Sciatic nerve (tissue), 2 donors: ENCODE results near the gene KMT5C. TPM values are rescaled to one million over a fixed set of nuclear protein-coding genes. Genes with fewer than 3 reads are reported as not detected.
A peak's percentile ranks its signal among the peaks of the same experiment; 100 is the strongest.

Experiments
- ATAC-seq: fragments of 200-7000 bp; cut with Tn5 transposase; one replicate; pipeline ENCODE4 v1.9.1; 2020; ENCODE audit warnings: mild to moderate bottlenecking, moderate library complexity
- DNase-seq: peaks from one replicate; pipeline ENCODE4 v3.0.0-alpha.2; 2020; ENCODE audit warnings: low spot score
- intact Hi-C: fragments of 100-400 bp; cut with DNase I; formaldehyde crosslinking; loops from one replicate; pipeline ENCODE4 v1.14.2; 2022
- total RNA-seq: library from RNA; stranded (reverse); fragmentation: NEBNext Ultra II Directional; extraction: Animal tissue kit (Norgen Biotek cat#: 25700); gene quantifications from one replicate; pipeline ENCODE4 v1.2.1, GENCODE V29; 2021
- donor health status: DM: no; HTN: no; CAD: no.
- donor health status: DM: no; HTN: no; CAD: no.

KMT5C gene
- total RNA-seq, 1 donor from 2014 or later, result 18.1 TPM

DNA sequence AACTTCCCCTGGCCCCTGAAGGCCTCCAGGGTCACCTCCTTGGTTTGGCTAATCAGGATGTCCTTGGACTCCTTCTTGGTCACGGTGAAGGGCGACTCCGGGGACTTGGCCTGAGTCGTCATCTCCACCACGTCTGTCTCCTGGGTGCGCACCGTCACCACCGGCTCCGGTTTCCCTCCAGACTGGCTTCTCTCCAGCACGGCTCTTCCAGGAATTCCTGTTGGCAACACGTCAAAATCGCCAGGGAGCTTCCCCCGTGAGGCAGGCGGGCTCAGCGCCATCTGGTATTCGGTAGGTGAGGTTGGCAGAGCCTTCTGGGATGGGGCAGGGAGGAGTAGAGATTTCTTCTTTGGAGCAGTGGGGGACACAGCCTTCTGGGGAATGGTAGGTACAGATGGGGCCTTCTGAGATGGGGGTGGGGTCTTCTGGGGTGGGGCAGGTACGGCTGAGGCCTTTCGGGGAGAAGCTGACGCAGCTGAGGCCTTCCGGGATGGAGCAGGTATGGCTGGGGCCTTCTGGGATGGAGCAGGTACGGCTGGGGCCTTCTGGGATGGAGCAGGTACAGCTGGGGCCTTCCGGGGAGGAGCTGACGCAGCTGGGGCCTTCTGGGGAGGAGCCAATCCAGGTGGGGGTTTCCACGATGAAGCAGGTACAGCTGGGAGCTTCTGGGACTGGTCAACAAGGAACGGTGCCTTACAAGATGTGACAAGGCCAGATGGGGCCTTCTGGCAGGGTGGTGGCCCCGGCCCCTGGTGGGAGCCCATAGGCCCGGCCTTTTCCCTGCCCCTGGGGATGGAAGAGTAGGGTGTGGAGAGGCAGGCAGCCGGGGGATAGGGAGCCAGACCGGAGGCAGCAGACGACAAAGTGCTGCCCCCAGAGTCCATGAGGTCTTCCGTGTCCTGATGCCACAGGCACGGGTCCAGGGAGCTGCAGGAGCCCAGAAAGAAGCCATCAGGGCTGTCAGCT lies 19.6 kb downstream of the KMT5C start:
- DNase-seq (no peak), ATAC-seq (no peak)
- intact Hi-C loops, result no loop called here

DNA sequence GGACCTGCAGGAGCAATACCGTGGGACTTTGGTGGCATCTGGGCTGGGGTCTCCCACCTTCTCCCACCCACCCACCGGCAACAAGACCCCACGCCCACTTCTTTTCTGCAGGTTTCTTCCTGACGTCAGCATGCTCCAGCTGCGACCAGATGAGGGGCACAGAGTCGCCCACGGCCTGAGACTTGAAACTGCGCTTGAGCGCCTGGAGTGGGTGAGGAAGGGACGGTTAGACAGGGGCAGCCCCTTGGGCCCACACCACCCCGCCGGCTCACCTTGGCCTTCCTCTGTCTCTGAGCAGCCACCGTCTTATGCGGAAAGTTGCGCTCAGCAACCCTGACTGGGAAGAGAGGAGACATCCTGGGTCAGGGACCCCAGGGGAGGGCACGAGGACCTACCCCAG lies 21.2 kb downstream of the KMT5C start:
- intact Hi-C loops, result no loop called here
- ATAC-seq (no peak), DNase-seq (no peak)

DNA sequence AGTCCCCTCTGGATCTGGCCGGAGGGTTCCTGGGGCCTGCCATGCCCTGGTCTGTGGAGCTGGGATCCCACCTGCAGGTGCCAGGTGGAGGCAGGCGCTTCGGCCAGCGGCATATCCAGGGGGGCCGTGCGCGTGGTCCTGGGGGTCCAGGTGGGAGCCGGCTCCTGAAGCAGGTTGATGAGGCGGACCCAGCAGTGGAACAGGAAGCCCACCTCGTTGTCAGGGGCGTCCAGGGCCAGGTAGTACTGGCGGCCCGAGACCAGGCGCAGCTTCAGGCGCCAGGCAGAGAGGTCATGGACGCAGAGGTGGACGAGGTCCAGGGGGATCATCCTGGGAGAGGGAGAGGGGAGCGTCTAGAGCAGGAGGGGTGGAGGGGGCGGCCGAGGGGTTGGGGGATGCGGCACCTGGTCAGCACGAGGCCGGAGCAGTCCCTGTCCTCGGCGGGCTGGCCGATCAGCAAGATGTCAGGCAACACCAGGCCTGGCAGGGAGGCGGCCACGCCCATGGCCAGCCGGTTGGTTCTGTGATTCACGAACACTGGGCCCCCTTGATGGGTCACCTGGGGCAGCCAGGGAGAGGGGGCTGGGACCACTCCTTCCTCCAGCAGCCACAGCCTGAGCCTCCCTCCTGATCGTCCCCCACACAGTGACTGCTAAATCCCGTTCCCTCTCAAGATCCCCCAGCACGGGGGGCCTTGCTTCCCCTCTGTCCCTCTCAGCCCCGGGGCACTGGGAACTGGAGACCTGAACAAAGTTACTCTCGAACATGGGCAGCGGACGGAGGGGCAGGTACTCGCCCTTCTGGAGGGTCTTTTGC lies 22.7 kb downstream of the KMT5C start:
- ATAC-seq, result no peak
- DNase-seq, result no peak
- intact Hi-C loops, result no loop called here

DNA sequence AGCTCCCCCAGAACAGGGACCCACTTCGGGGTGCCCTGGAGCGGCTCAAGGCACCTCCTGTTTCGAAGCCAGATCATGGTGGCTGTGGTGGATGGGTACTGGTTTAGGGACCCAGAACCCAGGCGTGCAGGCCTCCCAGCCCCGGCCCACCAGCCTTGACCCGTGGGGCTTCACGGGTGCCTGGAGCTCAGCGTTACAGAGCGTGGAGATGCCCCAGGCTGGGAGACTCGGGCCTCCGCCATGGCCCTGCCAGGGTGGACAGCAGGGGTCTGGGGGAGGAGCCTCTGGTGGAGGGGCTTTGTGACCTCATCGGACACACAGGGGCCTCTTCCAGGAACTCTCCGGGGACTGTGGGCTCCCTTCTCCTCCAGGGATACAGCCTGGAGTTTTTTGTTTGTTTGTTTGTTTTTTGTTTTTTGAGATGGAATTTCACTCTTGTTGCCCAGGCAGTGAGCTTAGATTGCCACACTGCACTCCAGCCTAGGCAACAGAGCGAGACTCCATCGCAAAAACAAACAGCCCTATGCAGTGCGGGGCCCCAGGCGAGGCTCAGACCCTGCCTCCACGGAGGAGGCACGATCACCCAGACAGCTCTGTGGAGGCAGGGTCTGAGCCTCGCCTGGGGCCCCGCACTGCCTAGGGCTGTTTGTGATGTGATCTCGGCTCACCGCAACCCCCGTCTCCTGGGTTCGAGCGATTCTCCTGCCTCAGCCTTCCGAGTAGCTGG lies 23.5 kb downstream of the KMT5C start, which contains the start of gene GARIN5B:
TSS of gene GARIN5B (minus strand) at position 271 of the 727 bp plus-strand sequence. CDS start at position 77, 194 bp downstream.
- intact Hi-C loops, result no loop called here
- DNase-seq (no peak), ATAC-seq (no peak)

DNA sequence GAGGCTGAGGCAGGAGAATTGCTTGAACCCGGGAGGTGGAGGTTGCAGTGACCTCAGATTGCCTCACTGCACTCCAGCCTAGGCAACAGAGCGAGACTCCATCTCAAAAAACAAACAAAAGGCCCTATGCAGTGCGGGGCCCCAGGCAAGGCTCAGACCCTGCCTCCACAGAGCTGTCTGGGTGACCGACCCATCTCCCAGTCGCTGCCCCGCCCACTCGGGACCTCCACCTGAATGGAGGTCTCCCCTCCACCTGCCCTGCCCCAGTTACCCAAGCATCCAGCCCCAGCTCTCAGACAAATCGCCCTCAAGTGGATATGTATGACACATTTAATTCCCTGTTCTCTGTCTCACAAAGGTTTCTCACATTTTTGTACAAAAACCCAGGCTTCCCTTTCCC lies 25.6 kb downstream of the KMT5C start:
- ATAC-seq (no peak), DNase-seq (no peak)
- intact Hi-C loops, result no loop called here

DNA sequence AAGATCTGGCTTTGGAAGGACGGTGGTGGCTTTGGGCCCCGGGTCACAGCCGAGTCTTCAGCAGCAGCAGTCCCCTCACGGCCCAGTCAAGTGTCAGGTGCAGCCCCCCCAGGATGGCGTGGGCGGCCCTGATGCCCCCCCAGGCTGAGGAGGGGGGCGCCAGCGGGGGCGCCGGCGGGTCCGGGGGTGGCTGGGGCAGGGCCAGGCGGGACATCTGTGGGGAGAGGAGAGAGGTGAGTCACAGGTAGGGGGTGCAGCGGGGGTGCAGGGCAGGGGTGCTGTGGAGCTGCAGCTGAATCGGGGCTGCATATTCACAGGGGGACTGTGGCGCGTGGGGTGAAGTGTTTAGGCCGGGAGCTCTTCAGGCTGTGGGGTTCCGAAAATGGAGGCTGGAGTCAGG lies 26.3 kb downstream of the KMT5C start:
- no peak for ATAC-seq
- DNase-seq, result no peak
- intact Hi-C loops, result no loop called here

DNA sequence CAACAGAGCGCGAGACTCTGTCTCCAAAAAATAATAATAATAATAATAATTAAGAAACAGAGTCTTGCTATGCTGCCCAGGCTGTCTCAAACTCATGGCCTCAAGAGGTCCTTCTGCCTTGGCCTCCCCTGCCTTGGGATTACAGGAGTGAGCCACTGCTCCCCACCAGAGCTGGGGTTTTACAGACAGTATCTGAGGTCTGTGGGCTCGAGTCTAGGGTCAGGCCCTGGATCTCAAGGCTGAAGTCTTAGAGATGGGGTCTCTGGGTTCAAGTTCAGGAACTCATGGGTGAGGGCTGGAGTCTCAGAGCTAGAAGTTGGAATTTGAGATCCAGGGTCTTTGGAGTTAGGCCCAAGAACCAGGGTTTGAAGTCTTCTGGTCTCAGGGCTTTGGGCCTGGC lies 27.1 kb downstream of the KMT5C start:
- intact Hi-C loops, result no loop called here
- no peak for ATAC-seq
- DNase-seq, result no peak

DNA sequence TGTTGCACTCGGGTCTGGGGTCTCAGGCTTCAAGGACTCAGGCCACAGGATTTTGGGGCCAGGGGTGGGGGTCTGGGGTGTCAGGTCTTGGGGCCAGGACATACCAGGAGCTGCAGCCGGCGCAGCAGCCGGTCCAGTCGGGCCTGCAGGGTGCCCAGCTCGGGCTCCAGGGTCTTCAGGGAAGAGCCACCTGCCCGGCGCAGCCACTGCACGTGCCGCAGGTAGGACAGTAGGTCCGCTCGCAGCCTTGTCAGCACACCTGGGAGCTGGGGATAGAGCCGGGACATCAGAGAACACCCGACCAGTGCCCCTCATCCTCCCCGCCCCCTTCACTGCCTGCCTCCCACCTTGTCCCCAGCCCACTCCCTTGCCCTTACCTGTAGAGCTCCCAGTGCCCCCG lies 28.4 kb downstream of the KMT5C start:
- DNase-seq (no peak), ATAC-seq (no peak)
- intact Hi-C loops, result no loop called here

DNA sequence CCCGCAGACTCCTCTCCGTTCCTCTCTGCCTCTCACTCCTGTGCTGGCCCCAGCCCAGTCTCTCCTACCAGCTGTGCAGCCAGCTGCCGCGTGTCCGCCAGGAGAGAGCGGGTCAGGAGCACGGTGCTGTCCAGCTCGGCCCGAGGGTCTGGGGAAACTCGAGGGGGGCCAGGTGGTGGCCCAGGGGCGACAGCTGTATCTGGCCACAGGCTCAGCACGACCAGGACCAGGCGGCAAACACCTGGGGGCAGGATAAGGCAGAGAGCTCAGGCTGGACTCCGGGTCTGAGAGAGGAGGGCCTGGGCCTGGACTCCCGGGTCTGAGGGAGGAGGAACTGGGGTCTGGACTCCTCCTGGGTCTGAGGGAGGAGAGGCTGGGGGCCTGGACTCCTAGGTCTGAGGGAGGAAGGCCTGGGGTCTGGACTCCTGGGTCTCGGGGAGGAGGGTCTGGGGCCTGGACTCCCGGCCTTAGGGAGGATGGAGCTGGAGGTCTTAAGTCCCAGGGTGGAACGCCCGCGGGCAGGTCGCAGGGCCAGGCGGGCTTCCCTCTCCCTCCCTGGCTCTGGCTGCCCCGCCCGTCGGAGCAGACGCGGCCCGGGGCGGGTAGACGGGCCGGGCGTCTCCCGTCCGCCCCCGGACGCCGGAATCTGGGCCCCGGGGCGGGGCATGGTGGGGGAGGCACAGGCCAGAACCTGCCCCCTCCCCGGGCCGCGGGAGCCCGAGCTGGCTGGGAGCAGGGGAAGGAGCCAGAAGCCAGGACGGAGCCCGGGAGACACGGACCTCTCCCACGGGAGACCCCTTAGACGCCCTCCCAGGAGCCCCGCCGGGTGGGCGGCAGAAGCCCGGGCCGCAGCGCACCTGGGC lies 29.3 kb downstream of the KMT5C start:
- ATAC-seq (no peak), DNase-seq (no peak)
- intact Hi-C loops, result no loop called here

DNA sequence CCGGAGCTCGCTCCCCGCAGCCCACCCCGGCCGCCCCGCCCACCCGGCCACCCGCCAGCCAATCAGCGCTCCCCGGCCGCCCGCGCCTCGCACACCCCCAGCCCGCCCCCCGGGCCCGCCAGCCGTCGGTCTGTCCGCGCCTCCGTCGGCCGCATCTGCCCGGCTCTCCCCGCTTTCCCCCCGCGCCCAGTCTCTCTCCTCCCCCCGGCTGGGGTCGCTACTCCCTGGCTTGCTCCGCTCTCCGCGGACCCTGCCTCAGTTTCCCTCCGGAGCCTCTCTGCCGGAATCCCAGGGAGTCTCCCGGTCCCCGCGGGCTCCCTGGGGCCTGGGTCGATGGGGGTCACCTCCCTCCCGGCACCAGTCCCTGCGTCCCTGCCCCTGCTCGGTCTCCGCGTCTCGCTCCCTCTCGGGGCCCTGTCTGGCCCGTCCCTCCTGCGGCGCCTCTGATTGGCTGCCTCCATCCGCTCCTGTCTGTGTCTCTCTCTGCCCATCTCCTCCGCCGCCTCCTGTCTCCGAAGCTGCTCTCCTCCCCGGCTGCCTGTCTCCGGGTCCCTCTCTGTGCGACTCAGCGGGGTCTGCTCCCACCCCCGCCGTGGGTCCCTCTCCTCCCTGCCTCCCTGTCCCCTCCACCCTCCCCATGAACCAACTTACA lies 30.1 kb downstream of the KMT5C start:
- ATAC-seq (no peak), DNase-seq (no peak)
- intact Hi-C loops, result no loop called here

DNA sequence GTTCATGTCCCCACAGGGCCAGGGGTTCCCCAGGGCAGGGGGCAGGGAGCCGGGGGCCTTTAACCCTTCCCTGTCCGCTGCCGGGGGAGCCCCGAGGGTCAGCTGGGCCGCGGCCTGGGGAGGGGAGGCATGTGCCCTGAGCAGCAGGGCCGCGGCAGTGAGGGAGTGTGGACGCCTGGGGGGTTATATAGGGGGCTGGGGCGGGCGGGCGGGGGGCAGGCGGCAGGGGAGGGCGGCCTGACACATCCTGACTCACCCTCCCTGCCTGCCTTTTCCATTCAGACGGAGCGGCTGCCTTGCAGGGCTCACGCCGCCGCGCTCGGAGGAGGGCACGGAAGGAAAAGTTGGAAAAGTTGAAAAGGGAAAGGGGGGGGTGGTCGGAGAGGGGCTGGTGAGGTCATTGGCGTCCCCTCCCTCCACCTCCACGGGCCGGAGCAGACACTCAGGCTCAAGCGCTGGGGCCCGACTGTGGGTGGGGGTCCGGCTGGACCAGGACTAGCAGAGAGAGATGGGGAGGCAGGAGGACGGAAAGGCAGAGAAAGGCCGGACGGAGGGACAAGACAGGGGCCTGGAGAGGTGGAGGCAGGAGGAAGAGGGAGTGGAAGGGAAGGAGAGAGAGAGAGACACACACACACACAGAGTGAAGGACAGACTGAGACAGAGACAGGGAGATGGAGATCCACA lies 30.8 kb downstream of the KMT5C start, which contains the start of gene IL11:
TSS of gene IL11 (minus strand) at position 159 of the 684 bp plus-strand sequence. CDS start at position 6, 153 bp downstream.
- intact Hi-C loops, result no loop called here
- peak; percentile 7 for ATAC-seq
- no peak for DNase-seq

DNA sequence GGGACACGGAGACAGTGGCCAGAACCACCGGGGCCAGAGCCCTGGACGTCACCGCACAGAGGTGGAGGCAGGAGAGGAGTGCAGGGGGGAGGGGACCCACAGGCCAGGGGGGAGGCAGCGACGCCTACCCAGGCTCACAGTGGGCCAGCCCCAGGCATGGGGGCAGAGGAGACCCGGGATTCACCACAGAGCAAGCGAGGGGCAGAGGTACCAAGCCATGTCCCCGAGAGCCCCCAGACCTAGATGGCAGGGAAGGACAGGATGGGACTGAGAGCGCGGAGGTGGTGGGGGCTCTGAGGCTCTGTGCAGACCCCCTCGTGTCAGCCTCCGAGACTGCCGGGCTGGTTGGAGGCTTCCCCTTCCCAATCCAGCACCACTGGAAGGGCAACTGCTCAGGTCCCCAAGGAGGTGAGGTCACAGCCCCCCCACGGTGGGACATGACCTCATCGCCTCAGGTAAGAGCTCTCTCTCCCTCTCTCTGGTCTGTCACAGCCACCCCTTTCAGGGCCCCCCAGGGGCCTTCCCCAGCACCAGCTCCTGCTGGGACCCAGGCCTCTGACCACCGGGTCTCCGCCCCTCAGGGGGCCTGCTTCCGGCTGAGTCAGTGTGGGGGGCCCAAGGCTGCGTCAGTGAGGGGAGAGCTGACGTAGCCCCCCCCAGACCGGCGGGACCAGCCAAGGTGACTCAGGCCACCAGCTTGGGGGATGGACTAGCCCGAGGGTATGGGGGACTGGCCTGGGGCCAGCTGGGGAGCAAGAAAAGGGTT lies 32.8 kb downstream of the KMT5C start:
- ATAC-seq, result no peak
- DNase-seq, result no peak
- intact Hi-C loops, result no loop called here

DNA sequence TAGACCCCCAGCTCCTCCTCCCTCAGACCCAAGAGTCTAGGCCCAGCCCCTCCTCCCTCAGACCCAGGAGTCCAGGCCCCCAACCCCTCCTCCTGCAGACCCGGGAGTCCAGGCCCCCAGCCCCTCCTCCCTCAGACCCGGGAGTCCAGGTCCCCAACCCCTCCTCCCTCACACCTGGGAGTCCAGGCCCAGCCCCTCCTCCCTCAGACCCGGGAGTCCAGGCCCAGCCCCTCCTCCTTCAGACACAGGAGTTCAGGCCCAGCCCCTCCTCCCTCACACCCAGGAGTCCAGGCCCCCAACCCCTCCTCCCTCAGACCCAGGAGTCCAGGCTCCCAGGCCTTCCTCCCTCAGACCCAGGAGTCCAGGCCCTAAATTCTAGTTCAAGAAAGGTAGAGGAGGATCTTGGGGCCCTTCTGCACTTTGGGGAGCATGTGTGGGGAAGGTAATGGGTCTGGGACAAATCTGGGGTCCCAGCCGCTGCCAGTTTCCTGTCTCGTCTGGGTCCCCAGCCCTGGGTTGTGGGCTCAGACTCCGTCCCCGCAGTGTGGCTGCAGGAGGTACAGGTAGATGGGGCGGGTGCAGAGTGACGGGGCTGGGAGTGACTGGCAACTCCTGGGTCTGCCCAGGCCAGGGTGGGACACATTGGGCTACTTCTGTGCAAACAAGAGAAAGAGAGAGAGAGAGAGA lies 33.8 kb downstream of the KMT5C start:
- intact Hi-C loops, result no loop called here
- ATAC-seq (no peak), DNase-seq (no peak)

DNA sequence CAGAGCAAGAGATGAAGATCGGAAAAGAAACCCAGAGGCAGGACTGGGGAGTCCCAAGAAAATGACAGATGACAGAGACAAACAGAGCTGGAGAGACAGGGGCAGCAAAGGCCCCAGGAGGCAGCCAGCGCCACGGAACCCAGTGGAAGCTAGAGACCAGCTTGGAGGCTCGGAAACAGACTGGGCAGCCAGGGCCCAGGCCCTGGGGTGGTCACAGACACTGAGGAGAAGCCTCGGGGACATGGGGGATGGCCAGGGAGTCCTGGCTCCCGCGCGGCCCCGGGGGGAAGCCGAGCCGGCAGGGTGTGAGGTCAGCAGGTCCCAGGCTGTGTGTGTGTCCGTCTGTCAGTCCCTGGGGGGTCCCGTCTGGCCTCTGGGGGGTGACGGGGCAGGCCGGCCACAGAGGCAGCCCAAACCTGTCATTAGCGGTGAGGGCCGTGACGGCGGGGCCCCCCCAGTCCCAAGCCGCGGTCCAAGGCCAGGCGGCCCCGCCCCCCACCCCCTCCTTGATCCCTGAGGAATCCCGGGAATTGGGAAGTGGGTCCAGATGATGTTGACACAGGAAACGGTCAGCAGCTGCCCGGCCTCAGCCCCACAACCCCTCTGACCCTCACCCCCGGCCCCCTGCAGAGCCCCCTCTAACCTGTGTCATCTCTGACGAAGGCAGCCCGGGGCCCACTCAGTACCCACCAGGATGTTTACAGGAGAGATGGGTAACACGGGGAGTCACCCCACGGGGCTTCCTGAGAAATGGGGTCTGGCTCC lies 34.5 kb downstream of the KMT5C start:
- DNase-seq (no peak), ATAC-seq (no peak)
- intact Hi-C loops, result no loop called here

DNA sequence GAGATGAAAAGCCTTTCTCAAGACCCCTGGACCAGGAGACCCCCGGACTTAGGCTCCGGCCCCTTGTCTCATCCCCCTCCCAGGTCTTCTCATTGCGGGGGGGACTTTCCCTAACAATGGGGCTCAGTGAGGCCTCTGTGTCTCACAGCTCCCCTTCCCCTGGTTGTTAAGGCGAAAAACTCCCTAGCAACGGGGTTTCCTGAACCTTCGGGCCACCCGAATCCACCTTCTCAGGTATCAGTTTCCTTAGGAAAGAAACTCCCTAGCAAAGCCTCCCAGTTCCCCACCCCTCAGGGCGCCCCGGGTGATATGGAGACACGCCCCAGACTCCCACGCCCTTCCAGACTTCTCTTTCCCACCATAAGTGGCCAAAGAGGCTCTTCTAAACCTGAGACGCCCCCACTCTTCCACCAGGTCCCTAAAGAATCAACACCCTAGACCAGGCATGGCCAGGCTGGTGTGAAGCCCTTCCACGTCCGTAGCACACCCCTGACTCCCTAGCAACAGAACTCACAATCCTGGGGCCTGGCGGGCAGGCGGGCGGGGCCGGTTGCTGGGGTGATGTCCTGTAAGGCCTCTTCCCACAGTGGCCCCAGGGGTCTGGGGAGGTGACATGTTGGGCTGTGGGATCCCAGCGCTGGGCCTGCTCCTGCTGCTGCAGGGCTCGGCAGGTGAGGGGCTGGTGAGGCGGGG lies 36.7 kb downstream of the KMT5C start, which contains the start of gene TMEM190:
TSS of gene TMEM190 (plus strand) at position 586 of the 693 bp plus-strand sequence. CDS start at position 614, 28 bp downstream.
- no peak for DNase-seq
- intact Hi-C loops, result no loop called here
- no peak for ATAC-seq
